HCT116 (cell line): ENCODE results near the gene HSF2BP. TPM values are rescaled to one million over a fixed set of nuclear protein-coding genes. Genes with fewer than 3 reads are reported as not detected.

Experiments used
- ATAC-seq: fragments of 200-7000 bp; cut with Tn5 transposase; 2 replicates; pipeline ENCODE4 v1.9.1; 2020; ENCODE audit warnings: mild to moderate bottlenecking, moderate library complexity
- BruUV-seq: library from RNA; stranded (reverse); fragments of 400-500 nt; replicated peaks from 2 replicates; lab custom pipeline; 2021; lab: Mats Ljungman, UMichigan
- CTCF ChIA-PET: fragments of 300-600 bp; sonication (Branson Sonifier 250); formaldehyde crosslinking; loops from one replicate; lab custom pipeline; 2021; ENCODE audit warnings: antibody characterized with exemption; lab: Charles Lee
- POLR2A ChIA-PET: fragments of 300-600, 350-600 bp; sonication (Branson Sonifier 250); formaldehyde crosslinking; loops from one replicate; lab custom pipeline; 2021; ENCODE audit warnings: antibody characterized with exemption; lab: Charles Lee
- RAD21 ChIA-PET, 2 experiments: fragments of 300-600 bp; sonication (Branson Sonifier 250); formaldehyde crosslinking; loops; one replicate each; lab custom pipeline; 2023; ENCODE audit warnings: low total read pairs in 2 of 2; ENCODE audit not compliant: uncharacterized antibody in 2 of 2, unreplicated experiment in 2 of 2, low non-redundant PET in 1 of 2; lab: Charles Lee
- DNase-seq: peaks from one replicate; pipeline ENCODE4 v3.0.0-alpha.2; 2010; ENCODE audit warnings: low read depth, low spot score
- H2AFZ ChIP-seq: fragments of 200-600 bp; shearing (Covaris generic), sonication (generic); 2 replicates; pipeline ENCODE4 v1.6.1; 2017; ENCODE audit warnings: low read depth, mixed run types, mixed read lengths, antibody characterized with exemption, low read length; ENCODE audit not compliant: poor library complexity, severe bottlenecking
- H3K27ac ChIP-seq: 2 replicates; pipeline ENCODE4 v1.5.1; 2012; ENCODE audit warnings: low read depth, low read length
- H3K27me3 ChIP-seq: fragments of 200-600 bp; sonication (generic); 2 replicates; pipeline ENCODE4 v1.6.1; 2016; ENCODE audit warnings: mixed run types, low read length, mixed read lengths; ENCODE audit not compliant: insufficient read depth
- H3K36me3 ChIP-seq, 2 experiments: fragments of 200-500 bp in 1 of 2; fragments of 200-600 bp in 1 of 2; sonication (Bioruptor generic) in 1 of 2; sonication (generic) in 1 of 2; 2 replicates each; pipeline versions ENCODE4 v1.5.1 to v1.6.1; 2014 to 2016; ENCODE audit warnings: low read length in 2 of 2, inconsistent platforms in 1 of 2, mixed read lengths in 1 of 2, mixed run types in 1 of 2; ENCODE audit not compliant: insufficient read depth in 2 of 2, control insufficient read depth in 1 of 2
- H3K4me1 ChIP-seq, 2 experiments: fragments of 200-600 bp in 1 of 2; sonication (generic) in 1 of 2; 2 replicates each; pipeline versions ENCODE4 v1.5.1 to v1.6.1; 2012 to 2017; ENCODE audit warnings: low read length in 2 of 2, inconsistent platforms in 1 of 2, mild to moderate bottlenecking in 1 of 2, mixed read lengths in 1 of 2, mixed run types in 1 of 2, moderate library complexity in 1 of 2; ENCODE audit not compliant: insufficient read depth in 2 of 2, control insufficient read depth in 1 of 2
- H3K4me2 ChIP-seq: fragments of 200-600 bp; sonication (generic); 2 replicates; pipeline ENCODE4 v1.6.1; 2017; ENCODE audit warnings: mixed run types, low read length, mixed read lengths
- H3K4me3 ChIP-seq, 2 experiments: fragments of 200-600 bp in 1 of 2; sonication (generic) in 1 of 2; replicated peaks in 1 of 2; 2 replicates each; pipeline ENCODE4 v1.5.1; 2011 to 2016; ENCODE audit warnings: low read length in 2 of 2, control low read depth in 1 of 2, low read depth in 1 of 2, mild to moderate bottlenecking in 1 of 2, mixed read lengths in 1 of 2, mixed run types in 1 of 2
- H3K79me2 ChIP-seq: fragments of 200-600 bp; sonication (generic); 2 replicates; pipeline ENCODE4 v1.6.1; 2017; ENCODE audit warnings: mild to moderate bottlenecking, mixed run types, low read length, moderate library complexity, mixed read lengths; ENCODE audit not compliant: insufficient read depth
- H3K9ac ChIP-seq: fragments of 200-600 bp; sonication (generic); 2 replicates; pipeline ENCODE4 v1.6.1; 2016; ENCODE audit warnings: low read length, mixed read lengths
- H3K9me2 ChIP-seq: fragments of 200-600 bp; sonication (generic), shearing (Covaris generic); 2 replicates; pipeline ENCODE4 v1.6.1; 2017; ENCODE audit warnings: mixed run types, mild to moderate bottlenecking, moderate library complexity; ENCODE audit not compliant: insufficient read depth
- H3K9me3 ChIP-seq, 2 experiments: fragments of 200-500 bp in 1 of 2; fragments of 200-600 bp in 1 of 2; sonication (Bioruptor generic) in 1 of 2; sonication (generic) in 1 of 2; 2 replicates each; pipeline ENCODE4 v1.6.1; 2014 to 2017; ENCODE audit warnings: low read length in 2 of 2, mixed read lengths in 2 of 2, inconsistent platforms in 1 of 2, low read depth in 1 of 2, mild to moderate bottlenecking in 1 of 2, mixed run types in 1 of 2, moderate library complexity in 1 of 2; ENCODE audit not compliant: control insufficient read depth in 1 of 2, insufficient read depth in 1 of 2
- H4K20me1 ChIP-seq: fragments of 200-600 bp; sonication (generic), shearing (Covaris generic); 2 replicates; pipeline ENCODE4 v1.6.1; 2017; ENCODE audit warnings: mixed run types, mild to moderate bottlenecking, moderate library complexity; ENCODE audit not compliant: insufficient read depth
- CBX3 ChIP-seq: IDR thresholded peaks from 2 replicates; pipeline ENCODE4 v1.6.1; 2012; ENCODE audit warnings: low read depth
- CEBPB ChIP-seq: IDR thresholded peaks from 2 replicates; pipeline ENCODE4 v1.6.1; 2012; ENCODE audit warnings: low read depth
- ELF1 ChIP-seq: IDR thresholded peaks from 2 replicates; pipeline ENCODE4 v1.6.1; 2012; ENCODE audit warnings: low read depth, borderline replicate concordance
- JUND ChIP-seq: IDR thresholded peaks from 2 replicates; pipeline ENCODE4 v1.6.1; 2012
- POLR2AphosphoS5 ChIP-seq: IDR thresholded peaks from 2 replicates; pipeline ENCODE4 v1.6.1; 2011; ENCODE audit warnings: mild to moderate bottlenecking, low read depth, low read length, moderate library complexity
- RAD21 ChIP-seq: IDR thresholded peaks from 2 replicates; pipeline ENCODE4 v1.6.1; 2012; ENCODE audit warnings: low read depth, mild to moderate bottlenecking
- SRF ChIP-seq: IDR thresholded peaks from 2 replicates; pipeline ENCODE4 v1.6.1; 2012; ENCODE audit warnings: low read depth
- TCF7L2 ChIP-seq: IDR thresholded peaks from 2 replicates; pipeline ENCODE4 v1.7.0; 2011; ENCODE audit warnings: borderline replicate concordance, inconsistent platforms; ENCODE audit not compliant: insufficient read depth, insufficient read length; ENCODE audit errors: extremely low read depth
- ZFX ChIP-seq: fragments of 450-650 bp; IDR thresholded peaks from 2 replicates; pipeline ENCODE4 v1.6.1; 2017
- ZNF274 ChIP-seq: fragments of 200-500 bp; sonication (Bioruptor generic); IDR thresholded peaks from 2 replicates; pipeline ENCODE4 v1.6.1; 2014; ENCODE audit warnings: mild to moderate bottlenecking, low read depth, low read length, inconsistent platforms
- intact Hi-C: fragments of 100-400 bp; cut with micrococcal nuclease; formaldehyde crosslinking; loops from 2 replicates; pipeline ENCODE4 v1.10.0; 2022
- total RNA-seq: library from RNA; stranded (reverse); gene quantifications from one replicate; pipeline ENCODE4 v1.2.1, GENCODE V29; 2021; ENCODE audit not compliant: unreplicated experiment
- TF ChIP-seq, protein P1 (sequence below): IDR thresholded peaks from 2 replicates; pipeline ENCODE4 v1.6.1; 2012
- TF ChIP-seq, protein P2 (sequence below): IDR thresholded peaks from 2 replicates; pipeline ENCODE4 v1.6.1; 2011; ENCODE audit warnings: mild to moderate bottlenecking, low read length, moderate library complexity; ENCODE audit not compliant: insufficient replicate concordance; ENCODE audit errors: extremely low read depth
- TF ChIP-seq, protein P3 (sequence below), 3 experiments: fragments of 200-600 bp in 1 of 3; sonication (generic) in 1 of 3; IDR thresholded peaks in 2 of 3; conservative IDR thresholded peaks in 1 of 3; 2 replicates each; pipeline ENCODE4 v1.5.1; 2012 to 2017; ENCODE audit warnings: low read depth in 2 of 3, low read length in 2 of 3, antibody characterized with exemption in 1 of 3, borderline replicate concordance in 1 of 3, control low read depth in 1 of 3, mild to moderate bottlenecking in 1 of 3, mixed read lengths in 1 of 3, mixed run types in 1 of 3, moderate library complexity in 1 of 3; ENCODE audit not compliant: insufficient read depth in 1 of 3

Gene HSF2BP
- total RNA-seq, 1 experiment from 2014 or later = 0.59 TPM

DNA sequence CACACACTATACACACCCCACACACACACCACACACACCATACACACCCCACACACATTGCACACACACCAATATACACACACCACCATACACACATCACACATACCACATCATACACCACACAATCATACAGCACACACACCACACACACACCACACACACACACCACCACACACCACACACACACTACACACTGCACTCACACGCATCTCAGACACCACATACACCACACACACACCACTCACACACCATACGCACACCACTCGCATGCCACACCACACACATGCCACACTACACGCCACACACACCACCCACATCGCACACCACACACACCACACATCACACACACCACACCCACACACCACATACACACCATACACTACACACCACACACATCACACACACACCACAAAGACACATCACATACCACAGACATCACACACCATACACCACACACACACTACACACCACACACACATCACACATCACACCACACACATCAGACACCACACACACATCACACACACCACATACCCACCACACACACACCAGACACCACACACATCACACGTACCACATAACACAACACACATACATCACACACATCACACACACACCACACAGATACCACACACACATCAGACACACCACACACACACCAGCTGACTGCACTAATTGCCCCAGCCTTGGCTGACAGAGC, 54.6 kb downstream of the HSF2BP start:
- no peaks in the 10 kb centered on the region for H3K36me3 ChIP-seq
- ATAC-seq (no peak), DNase-seq (no peak)
- H3K9me3 ChIP-seq = no peaks in the 10 kb centered on the region
- no peaks in the 10 kb centered on the region for H3K79me2 ChIP-seq
- CTCF ChIA-PET = no interaction called here
- TF ChIP-seq CBX3 = no peak
- TF ChIP-seq, protein P1, sequence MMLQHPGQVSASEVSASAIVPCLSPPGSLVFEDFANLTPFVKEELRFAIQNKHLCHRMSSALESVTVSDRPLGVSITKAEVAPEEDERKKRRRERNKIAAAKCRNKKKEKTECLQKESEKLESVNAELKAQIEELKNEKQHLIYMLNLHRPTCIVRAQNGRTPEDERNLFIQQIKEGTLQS = no peak
- TF ChIP-seq TCF7L2 = no peak
- no peak for TF ChIP-seq RAD21
- no peak for TF ChIP-seq JUND
- no peaks in the 10 kb centered on the region for H4K20me1 ChIP-seq
- intact Hi-C loops = no loop called here
- no peak overlapping the region for H3K4me2 ChIP-seq
- RAD21 ChIA-PET = no interaction called here
- H3K9ac ChIP-seq = no peak overlapping the region
- H3K4me1 ChIP-seq = peaks cover 3 to 17% of the 10 kb centered on the region in 2 experiments
- H2AFZ ChIP-seq = no peak overlapping the region
- H3K4me3 ChIP-seq = no peak overlapping the region
- no peaks in the 10 kb centered on the region for H3K27me3 ChIP-seq
- no peak overlapping the region for H3K27ac ChIP-seq
- POLR2A ChIA-PET = no interaction called here
- BruUV-seq = no TSS peak
- H3K9me2 ChIP-seq = no peaks in the 10 kb centered on the region

DNA sequence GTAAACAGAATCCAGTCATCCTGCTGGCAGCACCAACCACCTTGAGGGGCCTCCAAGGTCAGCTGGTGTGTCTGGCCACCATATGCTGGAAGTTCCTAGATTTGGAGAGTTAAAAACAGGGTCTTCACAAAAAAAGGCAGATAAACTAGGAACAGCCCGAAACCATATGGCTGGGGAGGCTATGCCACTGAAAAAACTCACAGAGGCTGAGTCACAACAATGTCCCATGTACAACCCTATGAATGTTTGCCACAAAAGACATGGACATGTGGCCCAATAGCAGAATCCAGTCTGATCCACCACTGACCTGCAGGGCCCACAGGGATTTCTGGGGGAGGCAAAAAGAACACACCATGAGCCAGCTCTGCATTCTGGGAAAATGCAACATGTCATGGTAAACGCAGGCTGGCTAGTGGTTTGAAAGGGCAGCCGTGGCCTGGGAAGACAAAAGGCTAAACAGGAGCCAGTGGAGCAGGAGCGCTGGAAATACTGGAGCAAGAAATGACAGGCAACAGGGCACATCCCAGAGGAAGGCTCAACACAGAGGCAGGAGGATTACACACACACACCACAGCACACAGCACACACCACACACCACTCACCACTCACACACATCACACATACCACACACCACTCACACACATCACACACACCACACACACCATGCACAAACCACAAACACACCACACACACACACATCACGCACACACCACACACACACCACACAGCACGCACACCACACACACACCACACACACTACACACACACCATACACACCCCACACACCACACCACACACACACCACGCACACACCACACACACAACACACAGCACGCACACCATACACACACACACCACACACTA, 55.4 kb downstream of the HSF2BP start:
- ChIA-PET CTCF (no interaction called here), POLR2A (no interaction called here), RAD21 (no interaction called here)
- no peak overlapping the region for H3K27ac ChIP-seq
- H2AFZ ChIP-seq = no peak overlapping the region
- H3K27me3 ChIP-seq = no peaks in the 10 kb centered on the region
- H3K9ac ChIP-seq = no peak overlapping the region
- BruUV-seq = no TSS peak
- H3K4me2 ChIP-seq = no peak overlapping the region
- no peak for ATAC-seq
- H4K20me1 ChIP-seq = no peaks in the 10 kb centered on the region
- H3K4me1 ChIP-seq = peaks cover 1 to 15% of the 10 kb centered on the region in 2 experiments; a peak in 3 of 4 replicates
- H3K4me3 ChIP-seq = no peak overlapping the region
- H3K9me3 ChIP-seq = no peaks in the 10 kb centered on the region
- no peaks in the 10 kb centered on the region for H3K79me2 ChIP-seq
- H3K9me2 ChIP-seq = no peaks in the 10 kb centered on the region
- no peak for DNase-seq
- H3K36me3 ChIP-seq = no peaks in the 10 kb centered on the region
- intact Hi-C loops = no loop called here
- TF ChIP-seq ZFX = no peak
- no peak for TF ChIP-seq ELF1
- TF ChIP-seq, protein P2, sequence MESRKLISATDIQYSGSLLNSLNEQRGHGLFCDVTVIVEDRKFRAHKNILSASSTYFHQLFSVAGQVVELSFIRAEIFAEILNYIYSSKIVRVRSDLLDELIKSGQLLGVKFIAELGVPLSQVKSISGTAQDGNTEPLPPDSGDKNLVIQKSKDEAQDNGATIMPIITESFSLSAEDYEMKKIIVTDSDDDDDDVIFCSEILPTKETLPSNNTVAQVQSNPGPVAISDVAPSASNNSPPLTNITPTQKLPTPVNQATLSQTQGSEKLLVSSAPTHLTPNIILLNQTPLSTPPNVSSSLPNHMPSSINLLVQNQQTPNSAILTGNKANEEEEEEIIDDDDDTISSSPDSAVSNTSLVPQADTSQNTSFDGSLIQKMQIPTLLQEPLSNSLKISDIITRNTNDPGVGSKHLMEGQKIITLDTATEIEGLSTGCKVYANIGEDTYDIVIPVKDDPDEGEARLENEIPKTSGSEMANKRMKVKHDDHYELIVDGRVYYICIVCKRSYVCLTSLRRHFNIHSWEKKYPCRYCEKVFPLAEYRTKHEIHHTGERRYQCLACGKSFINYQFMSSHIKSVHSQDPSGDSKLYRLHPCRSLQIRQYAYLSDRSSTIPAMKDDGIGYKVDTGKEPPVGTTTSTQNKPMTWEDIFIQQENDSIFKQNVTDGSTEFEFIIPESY = no peak
- TF ChIP-seq ZNF274 = no peak
- TF ChIP-seq POLR2AphosphoS5 = no peak
- no peak for TF ChIP-seq SRF
- TF ChIP-seq, protein P3, sequence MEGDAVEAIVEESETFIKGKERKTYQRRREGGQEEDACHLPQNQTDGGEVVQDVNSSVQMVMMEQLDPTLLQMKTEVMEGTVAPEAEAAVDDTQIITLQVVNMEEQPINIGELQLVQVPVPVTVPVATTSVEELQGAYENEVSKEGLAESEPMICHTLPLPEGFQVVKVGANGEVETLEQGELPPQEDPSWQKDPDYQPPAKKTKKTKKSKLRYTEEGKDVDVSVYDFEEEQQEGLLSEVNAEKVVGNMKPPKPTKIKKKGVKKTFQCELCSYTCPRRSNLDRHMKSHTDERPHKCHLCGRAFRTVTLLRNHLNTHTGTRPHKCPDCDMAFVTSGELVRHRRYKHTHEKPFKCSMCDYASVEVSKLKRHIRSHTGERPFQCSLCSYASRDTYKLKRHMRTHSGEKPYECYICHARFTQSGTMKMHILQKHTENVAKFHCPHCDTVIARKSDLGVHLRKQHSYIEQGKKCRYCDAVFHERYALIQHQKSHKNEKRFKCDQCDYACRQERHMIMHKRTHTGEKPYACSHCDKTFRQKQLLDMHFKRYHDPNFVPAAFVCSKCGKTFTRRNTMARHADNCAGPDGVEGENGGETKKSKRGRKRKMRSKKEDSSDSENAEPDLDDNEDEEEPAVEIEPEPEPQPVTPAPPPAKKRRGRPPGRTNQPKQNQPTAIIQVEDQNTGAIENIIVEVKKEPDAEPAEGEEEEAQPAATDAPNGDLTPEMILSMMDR (IDR thresholded peaks at IDR 0.05 in 2 of 3, conservative IDR thresholded peaks at IDR 0.05 in 1 of 3; ENCODE audit: borderline replicate concordance in 1 of 3, insufficient read depth in 1 of 3, low read depth in 2 of 3, low read length in 2 of 3) = no peak
- TF ChIP-seq, protein P1 = no peak
- TF ChIP-seq CEBPB = no peak
